GM19438 (cell line): ENCODE results near the gene PRR33.

ENCODE experiments used
- ATAC-seq: cut with Tn5 transposase; IDR thresholded peaks from one replicate; pipeline ENCODE4 v1.9.1; 2021; ENCODE audit warnings: low read depth; ENCODE audit not compliant: unreplicated experiment

PRR33 gene

GRCh38 chr11:1852877-1853276 lies 38.8 kb downstream of the PRR33 start, which contains the start of gene LSP1:
Gene LSP1 (plus strand): TSS chr11:1853084. CDS start chr11:1853145, 61 bp downstream.
- peak; percentile 43 for ATAC-seq

- ATAC-seq = no peak
These were observed 39.3 kb downstream of the PRR33 start for GRCh38 chr11:1852271-1852876.

- no peak for ATAC-seq
These were observed 40.1 kb downstream of the PRR33 start for GRCh38 chr11:1851468-1852180.

GRCh38 chr11:1848640-1849430 lies 42.9 kb downstream of the PRR33 start:
- ATAC-seq = no peak

GRCh38 chr11:1847926-1848639 lies 43.6 kb downstream of the PRR33 start:
- ATAC-seq = no peak

- no peak for ATAC-seq
These were observed 44.5 kb downstream of the PRR33 start for GRCh38 chr11:1847006-1847735.

- ATAC-seq = no peak
These were observed 45.2 kb downstream of the PRR33 start for GRCh38 chr11:1846453-1846932.

- ATAC-seq = no peak
These were observed 45.9 kb downstream of the PRR33 start for GRCh38 chr11:1845561-1846452.

- ATAC-seq = no peak
These were observed 46.6 kb downstream of the PRR33 start for GRCh38 chr11:1845095-1845429.

- no peak for ATAC-seq
These were observed 47.2 kb downstream of the PRR33 start for GRCh38 chr11:1844221-1845094.

- no peak for ATAC-seq
These were observed 47.9 kb downstream of the PRR33 start for GRCh38 chr11:1843796-1844195.

- no peak for ATAC-seq
These were observed 48.6 kb downstream of the PRR33 start for GRCh38 chr11:1843098-1843473.

- ATAC-seq = no peak
These were observed 49.3 kb downstream of the PRR33 start for GRCh38 chr11:1842149-1843097.

- no peak for ATAC-seq
These were observed 50.1 kb downstream of the PRR33 start for GRCh38 chr11:1841511-1842148.

GRCh38 chr11:1840780-1841480 lies 50.8 kb downstream of the PRR33 start:
- ATAC-seq = no peak
